Activated naive CD8-positive, alpha-beta T cell (primary cell): Measurements from ENCODE around the gene IKZF1.

Source experiments
- H3K27ac Mint-ChIP-seq: one replicate; pipeline ENCODE4 v1.8.0; 2021; ENCODE audit warnings: mixed read lengths
- H3K27me3 Mint-ChIP-seq: one replicate; pipeline ENCODE4 v1.8.0; 2021; ENCODE audit warnings: mixed read lengths
- H3K36me3 Mint-ChIP-seq: one replicate; pipeline ENCODE4 v1.8.0; 2021; ENCODE audit warnings: mixed read lengths
- H3K4me1 Mint-ChIP-seq: one replicate; pipeline ENCODE4 v1.8.0; 2021; ENCODE audit warnings: low read depth, mixed read lengths
- H3K4me3 Mint-ChIP-seq: one replicate; pipeline ENCODE4 v1.8.0; 2021; ENCODE audit warnings: mild to moderate bottlenecking, mixed read lengths
- H3K9me3 Mint-ChIP-seq: one replicate; pipeline ENCODE4 v1.8.0; 2021; ENCODE audit warnings: low read depth, mixed read lengths

The IKZF1 gene

DNA sequence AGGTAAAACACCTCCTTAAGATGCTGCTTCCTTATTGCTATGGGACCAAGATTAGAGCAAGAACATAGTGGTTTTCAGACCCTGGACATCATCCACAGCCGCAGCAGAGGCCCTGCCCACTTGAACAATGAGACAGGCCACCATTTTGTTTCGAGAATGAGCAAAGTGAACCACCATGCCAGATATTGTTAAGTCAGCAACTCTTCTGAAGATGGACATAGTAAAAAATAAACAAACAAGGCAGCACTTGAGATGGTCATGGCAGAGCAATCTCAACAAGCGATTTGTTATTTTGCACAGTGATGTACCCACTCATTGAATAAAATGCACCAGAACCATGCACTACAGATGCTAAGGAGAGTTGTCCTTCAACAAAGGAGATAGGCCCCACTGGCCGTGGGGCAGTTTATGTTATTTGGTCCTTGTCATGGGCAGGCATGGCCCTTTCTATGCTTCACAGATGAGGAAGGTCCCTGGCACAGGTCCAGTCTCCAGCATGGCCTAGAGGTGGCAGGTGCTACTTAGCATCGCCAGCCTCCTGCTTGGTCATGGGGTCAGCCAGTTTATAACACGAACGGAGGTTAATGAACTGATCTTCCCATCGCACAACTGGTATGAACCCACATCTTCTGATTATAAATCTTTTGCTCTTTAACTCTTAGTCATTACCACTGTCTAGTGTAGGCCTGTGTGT, 44.1 kb downstream of the IKZF1 start:
- Mint-ChIP-seq H3K4me1 (peaks cover 95% of the 10 kb centered on the region), H3K36me3 (peaks cover 42% of the 10 kb centered on the region), H3K27ac (peak overlapping the region; percentile 95), H3K4me3 (peak overlapping the region; percentile 80), H3K9me3 (no peaks in the 10 kb centered on the region), H3K27me3 (no peaks in the 10 kb centered on the region)

DNA sequence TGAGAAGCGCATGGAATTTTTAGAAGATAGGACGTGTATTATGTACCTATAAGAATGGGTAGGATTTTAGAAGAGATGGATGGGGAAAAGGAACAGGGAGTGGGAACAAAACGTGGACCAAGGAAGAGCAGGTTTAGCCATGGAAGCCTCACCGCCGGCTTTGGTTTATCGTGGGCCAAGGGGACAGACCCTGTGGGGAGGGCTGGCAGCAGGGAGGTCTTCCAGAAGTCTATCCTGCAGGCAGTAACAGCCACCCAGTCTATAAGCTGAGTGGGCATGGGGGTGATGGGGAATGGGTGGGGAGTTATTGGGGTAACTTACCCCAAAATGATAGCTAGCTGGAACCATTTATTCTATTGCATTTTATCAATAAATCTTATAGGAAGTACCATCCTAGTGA, 44.9 kb downstream of the IKZF1 start:
- peaks cover 95% of the 10 kb centered on the region for H3K4me1 Mint-ChIP-seq
- H3K9me3 Mint-ChIP-seq = no peaks in the 10 kb centered on the region
- H3K27me3 Mint-ChIP-seq = no peaks in the 10 kb centered on the region
- H3K4me3 Mint-ChIP-seq = peak overlapping the region; percentile 80
- peak overlapping the region; percentile 95 for H3K27ac Mint-ChIP-seq
- peaks cover 41% of the 10 kb centered on the region for H3K36me3 Mint-ChIP-seq

DNA sequence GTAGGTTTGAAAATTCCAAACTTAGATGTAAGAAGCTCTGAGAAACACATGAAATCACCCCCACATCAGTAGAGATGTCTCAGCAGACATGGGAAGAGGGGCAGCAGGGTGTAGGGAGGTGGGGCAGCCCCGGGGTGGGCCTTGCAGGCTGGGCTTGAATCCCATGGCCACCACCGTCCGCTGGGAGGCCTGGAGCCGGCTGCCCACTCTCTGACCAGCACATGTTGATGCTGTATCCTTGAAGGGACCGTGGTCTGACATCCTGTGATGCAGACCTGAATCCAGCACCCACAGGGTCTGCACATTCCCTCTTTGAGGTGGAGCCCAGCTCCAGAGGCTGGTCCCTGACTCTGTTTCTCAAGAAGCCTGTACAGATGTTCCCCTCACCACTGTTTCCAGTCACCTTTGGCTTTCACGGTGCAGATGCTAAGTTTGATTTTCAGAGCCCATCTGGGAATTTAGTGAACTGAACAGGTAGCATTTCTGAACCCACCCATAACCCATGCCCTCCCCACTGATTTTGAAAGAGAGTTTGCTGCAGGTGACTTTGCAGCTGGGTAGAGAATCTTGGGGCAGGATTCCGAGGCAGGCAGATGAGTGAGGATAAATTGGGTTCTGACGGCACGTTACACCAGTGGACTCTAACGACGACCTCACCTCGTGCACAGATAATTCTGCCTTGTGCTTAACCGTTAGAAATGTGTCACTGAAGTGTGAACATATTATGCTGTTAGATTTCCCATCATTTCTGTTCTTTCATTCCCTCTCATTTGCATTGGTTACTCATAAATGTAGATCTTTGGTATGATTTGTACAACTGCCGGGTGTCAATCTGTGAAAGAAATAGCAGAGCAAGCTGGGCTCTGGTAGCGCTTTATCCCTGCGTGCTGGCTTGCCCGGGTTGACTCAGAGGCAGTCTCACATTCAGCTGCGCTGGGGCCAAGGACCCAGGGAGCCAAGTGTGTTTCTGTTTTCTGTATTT, 45.7 kb downstream of the IKZF1 start:
- H3K9me3 Mint-ChIP-seq = no peaks in the 10 kb centered on the region
- peak overlapping the region; percentile 95 for H3K27ac Mint-ChIP-seq
- peaks cover 98% of the 10 kb centered on the region for H3K4me1 Mint-ChIP-seq
- H3K27me3 Mint-ChIP-seq = no peaks in the 10 kb centered on the region
- peak overlapping the region; percentile 65 for H3K4me3 Mint-ChIP-seq
- H3K36me3 Mint-ChIP-seq = peaks cover 41% of the 10 kb centered on the region

DNA sequence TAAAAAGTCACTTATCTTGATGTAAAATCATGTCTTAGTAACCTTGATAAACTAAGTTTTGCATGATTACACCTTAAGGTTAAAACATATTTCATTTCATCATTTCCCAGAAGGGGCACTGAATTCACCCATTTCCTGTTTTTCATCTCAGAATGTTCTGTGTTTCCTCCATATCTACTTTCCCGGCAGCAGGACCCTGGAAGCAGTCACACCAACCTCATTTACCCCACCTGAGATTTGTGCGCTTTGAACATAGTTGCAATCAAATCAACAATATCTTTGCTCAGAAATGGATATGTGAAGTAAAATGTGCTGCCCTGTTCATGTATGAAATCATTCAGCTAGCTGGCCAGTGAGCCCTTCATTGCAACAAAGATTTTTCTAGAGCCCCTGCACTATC, 46.8 kb downstream of the IKZF1 start:
- Mint-ChIP-seq H3K4me1 (peaks cover 97% of the 10 kb centered on the region), H3K27me3 (no peaks in the 10 kb centered on the region), H3K36me3 (peaks cover 37% of the 10 kb centered on the region), H3K27ac (peak overlapping the region; percentile 95), H3K9me3 (no peaks in the 10 kb centered on the region), H3K4me3 (peak overlapping the region; percentile 65)

DNA sequence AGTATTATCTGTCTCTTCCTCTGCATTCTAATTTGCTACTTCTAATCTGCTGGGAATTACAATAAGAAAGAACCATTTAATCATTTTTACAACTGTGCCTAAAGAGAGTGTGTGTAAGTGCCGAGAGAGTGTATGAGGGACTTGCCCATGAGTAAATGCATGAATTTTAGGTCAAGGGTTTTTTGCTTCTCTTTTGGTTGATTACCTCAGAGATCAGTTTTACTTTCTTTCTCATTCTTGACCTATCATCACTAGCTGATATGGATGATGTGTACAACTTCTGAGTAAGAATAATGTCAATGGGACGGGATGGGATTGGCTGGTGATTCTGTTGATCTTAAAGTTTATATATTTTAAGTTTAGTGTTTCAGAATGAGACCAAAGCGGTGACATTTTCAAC, 47.8 kb downstream of the IKZF1 start:
- Mint-ChIP-seq H3K27ac (peak overlapping the region; percentile 95), H3K4me1 (peaks cover 97% of the 10 kb centered on the region), H3K4me3 (peak overlapping the region; percentile 65), H3K27me3 (no peaks in the 10 kb centered on the region), H3K9me3 (no peaks in the 10 kb centered on the region), H3K36me3 (peaks cover 36% of the 10 kb centered on the region)

DNA sequence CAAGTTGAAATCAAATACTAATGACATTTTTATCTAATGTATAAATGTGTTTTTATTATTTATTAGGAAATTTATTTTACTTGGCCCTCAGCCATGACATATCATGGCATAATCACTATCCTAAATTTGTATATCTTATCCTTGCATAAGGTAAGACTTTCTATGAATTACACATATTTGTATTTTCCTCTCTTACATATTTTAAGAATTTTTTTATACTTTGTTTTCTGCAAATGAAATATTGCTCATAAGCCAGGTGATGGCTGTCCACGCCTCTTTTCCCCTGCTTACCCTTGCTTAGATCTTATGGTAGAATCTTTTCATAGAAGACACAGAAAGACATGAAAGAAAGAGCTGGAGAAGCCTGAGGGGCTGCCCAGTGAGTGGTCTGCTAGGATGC, 48.2 kb downstream of the IKZF1 start:
- no peaks in the 10 kb centered on the region for H3K9me3 Mint-ChIP-seq
- H3K4me1 Mint-ChIP-seq = peaks cover 97% of the 10 kb centered on the region
- peaks cover 36% of the 10 kb centered on the region for H3K36me3 Mint-ChIP-seq
- no peaks in the 10 kb centered on the region for H3K27me3 Mint-ChIP-seq
- H3K27ac Mint-ChIP-seq = peak overlapping the region; percentile 95
- H3K4me3 Mint-ChIP-seq = peak overlapping the region; percentile 75

DNA sequence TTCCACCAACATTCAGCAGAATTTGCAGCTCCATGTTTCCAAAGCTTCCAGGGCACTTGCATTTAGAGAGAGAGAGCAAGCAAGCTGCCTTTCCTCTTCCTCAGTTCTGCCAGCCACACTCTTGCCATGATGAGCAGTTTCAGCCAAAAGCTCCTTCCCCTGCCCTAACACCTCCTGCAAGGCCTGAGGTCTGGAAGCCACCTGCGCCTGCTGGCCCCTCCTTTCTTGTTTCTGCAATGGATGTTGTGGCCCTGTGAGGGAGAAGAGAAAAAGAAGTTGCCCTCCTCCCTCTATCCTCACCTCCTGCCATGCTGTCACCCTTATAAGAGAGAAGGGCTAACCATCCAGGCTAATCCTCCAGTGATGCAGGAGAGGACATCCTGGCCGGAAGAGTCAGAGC, 48.7 kb downstream of the IKZF1 start:
- no peaks in the 10 kb centered on the region for H3K9me3 Mint-ChIP-seq
- H3K36me3 Mint-ChIP-seq = peaks cover 36% of the 10 kb centered on the region
- H3K27me3 Mint-ChIP-seq = no peaks in the 10 kb centered on the region
- peak overlapping the region; percentile 75 for H3K4me3 Mint-ChIP-seq
- H3K27ac Mint-ChIP-seq = peak overlapping the region; percentile 95
- peaks cover 97% of the 10 kb centered on the region for H3K4me1 Mint-ChIP-seq

DNA sequence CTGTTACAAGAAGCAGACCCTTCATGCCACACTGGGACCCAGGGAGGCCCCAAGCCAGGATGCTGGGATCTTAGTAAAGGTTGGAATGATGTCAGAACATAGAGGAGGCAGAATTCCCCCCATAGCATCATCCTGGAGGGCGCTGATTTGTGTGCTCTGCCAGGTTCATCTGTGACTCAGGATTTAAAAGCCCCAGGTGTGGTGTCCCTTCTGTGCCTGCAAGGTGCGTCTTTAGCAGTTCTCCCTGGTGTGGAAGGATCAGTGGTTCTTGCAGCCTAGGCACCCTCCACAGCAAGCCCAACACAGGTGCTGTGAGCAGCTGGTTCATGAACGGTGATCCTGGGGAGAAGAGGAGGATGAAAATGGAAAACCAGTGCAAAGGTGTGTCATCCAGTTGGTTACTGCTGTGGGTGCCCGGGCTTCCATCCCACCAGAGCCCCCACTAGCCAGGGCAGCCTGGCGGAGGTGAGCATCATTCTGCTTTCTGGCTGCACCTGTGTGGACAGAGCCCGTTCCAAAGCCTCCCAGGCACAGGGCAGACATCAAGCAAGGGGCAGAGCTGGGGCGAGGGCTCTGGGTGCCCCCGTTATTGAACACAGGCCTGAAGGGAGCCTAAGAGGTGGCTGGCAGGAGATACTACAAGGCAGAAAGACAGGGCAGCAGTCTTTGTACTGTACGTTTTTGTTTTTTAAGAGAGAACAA, 49.5 kb downstream of the IKZF1 start:
- peaks cover 31% of the 10 kb centered on the region for H3K36me3 Mint-ChIP-seq
- H3K9me3 Mint-ChIP-seq = no peaks in the 10 kb centered on the region
- peak overlapping the region; percentile 75 for H3K4me3 Mint-ChIP-seq
- H3K4me1 Mint-ChIP-seq = peaks cover 96% of the 10 kb centered on the region
- H3K27ac Mint-ChIP-seq = peak overlapping the region; percentile 95
- H3K27me3 Mint-ChIP-seq = no peaks in the 10 kb centered on the region

DNA sequence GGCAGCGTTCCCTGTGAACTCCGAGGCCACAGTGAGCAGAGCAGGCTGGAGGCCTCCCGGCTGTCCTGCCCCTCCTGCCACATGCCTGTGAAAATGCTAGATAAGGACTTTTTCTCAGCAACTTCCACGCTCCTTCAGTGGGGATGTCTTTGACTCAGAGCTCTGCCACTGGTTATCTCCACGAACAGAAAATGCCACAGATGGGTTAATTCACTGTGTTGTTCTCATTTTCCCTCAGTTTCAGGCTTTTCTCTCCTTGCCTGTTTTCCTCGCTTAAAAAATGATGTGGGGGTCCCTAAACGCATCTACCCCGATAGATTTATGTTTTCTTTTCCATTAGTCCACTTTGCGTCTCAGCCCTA, 51.3 kb downstream of the IKZF1 start:
- H3K4me3 Mint-ChIP-seq = peak overlapping the region; percentile 77
- H3K36me3 Mint-ChIP-seq = peaks cover 36% of the 10 kb centered on the region
- H3K27me3 Mint-ChIP-seq = no peaks in the 10 kb centered on the region
- peak overlapping the region; percentile 100 for H3K27ac Mint-ChIP-seq
- peaks cover 95% of the 10 kb centered on the region for H3K4me1 Mint-ChIP-seq
- H3K9me3 Mint-ChIP-seq = no peaks in the 10 kb centered on the region

DNA sequence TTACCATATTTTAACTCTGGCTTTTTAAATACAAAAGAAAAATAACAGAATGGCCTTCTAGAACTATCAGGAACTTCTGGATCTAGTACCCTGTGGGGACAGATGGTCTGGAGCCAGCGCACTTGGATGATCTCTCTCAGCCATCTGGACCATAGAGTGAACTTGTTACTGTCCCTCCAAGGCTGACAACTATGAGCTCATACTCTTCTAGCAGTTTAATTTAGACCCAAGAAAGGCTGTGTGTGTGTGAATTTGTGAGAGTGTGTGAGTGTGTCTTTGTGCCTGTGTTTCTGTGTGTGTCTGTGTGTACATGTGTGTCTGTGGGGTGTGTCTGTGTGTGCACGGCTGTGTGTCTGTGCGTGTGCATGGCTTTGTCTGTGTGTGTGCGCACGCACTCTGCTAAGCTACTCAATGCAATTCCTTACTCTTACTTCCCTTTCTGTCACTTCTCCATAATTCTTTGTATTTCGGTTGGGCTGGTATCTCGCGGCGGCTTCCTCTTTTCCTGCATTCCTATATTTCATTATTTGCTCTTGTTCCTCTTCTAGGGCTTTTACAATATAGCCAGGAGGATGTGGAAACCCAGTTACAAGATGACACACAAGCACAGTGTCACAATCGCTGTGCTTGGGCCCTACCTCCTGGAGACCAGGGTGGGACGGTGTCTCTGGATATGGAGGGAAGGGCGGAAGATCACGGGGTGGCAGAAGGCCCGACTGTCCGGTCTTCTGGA, 51.9 kb downstream of the IKZF1 start:
- peak overlapping the region; percentile 100 for H3K27ac Mint-ChIP-seq
- H3K27me3 Mint-ChIP-seq = no peaks in the 10 kb centered on the region
- H3K9me3 Mint-ChIP-seq = no peaks in the 10 kb centered on the region
- H3K4me3 Mint-ChIP-seq = peak overlapping the region; percentile 77
- H3K4me1 Mint-ChIP-seq = peaks cover 95% of the 10 kb centered on the region
- peaks cover 40% of the 10 kb centered on the region for H3K36me3 Mint-ChIP-seq

DNA sequence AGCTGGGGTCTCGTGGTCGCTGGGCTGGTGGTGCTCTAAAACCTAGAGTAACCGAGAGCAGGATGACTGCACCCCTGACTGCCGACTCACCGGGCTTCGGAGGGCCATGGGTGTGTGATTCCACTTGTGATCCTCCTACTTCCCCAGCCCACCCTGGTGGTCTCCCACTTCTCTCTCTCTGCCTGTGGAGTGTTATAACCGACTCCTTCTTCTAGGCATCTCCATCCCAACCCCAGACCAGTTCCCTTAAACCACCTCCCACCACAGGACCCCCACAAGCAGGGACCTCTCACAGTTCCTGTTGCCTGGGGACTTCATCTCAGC, 52.4 kb downstream of the IKZF1 start:
- no peaks in the 10 kb centered on the region for H3K9me3 Mint-ChIP-seq
- H3K36me3 Mint-ChIP-seq = peaks cover 40% of the 10 kb centered on the region
- peak overlapping the region; percentile 100 for H3K27ac Mint-ChIP-seq
- H3K4me3 Mint-ChIP-seq = peak overlapping the region; percentile 77
- H3K27me3 Mint-ChIP-seq = no peaks in the 10 kb centered on the region
- peaks cover 95% of the 10 kb centered on the region for H3K4me1 Mint-ChIP-seq

DNA sequence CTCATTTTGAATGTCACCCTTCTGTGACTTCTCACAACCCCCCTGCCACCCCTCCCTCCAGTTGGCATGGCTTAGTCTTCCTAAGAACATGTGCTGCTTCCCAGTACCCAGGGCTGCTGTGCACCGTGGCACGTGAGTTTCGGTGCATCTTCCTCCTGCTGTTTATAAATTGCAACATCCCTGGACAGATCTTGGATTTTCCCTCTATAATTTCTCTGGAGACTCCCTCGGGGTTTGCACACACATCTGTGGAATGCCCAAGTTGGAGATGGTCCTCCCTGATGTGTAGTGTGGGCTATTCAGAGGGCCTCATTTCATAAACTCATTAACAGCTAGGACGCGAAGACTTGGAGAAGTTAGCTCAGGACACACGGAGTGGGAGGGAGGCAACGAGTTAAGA, 52.9 kb downstream of the IKZF1 start:
- Mint-ChIP-seq H3K4me3 (peak overlapping the region; percentile 77), H3K27me3 (no peaks in the 10 kb centered on the region), H3K27ac (peak overlapping the region; percentile 100), H3K36me3 (peaks cover 41% of the 10 kb centered on the region), H3K9me3 (no peaks in the 10 kb centered on the region), H3K4me1 (peaks cover 96% of the 10 kb centered on the region)

DNA sequence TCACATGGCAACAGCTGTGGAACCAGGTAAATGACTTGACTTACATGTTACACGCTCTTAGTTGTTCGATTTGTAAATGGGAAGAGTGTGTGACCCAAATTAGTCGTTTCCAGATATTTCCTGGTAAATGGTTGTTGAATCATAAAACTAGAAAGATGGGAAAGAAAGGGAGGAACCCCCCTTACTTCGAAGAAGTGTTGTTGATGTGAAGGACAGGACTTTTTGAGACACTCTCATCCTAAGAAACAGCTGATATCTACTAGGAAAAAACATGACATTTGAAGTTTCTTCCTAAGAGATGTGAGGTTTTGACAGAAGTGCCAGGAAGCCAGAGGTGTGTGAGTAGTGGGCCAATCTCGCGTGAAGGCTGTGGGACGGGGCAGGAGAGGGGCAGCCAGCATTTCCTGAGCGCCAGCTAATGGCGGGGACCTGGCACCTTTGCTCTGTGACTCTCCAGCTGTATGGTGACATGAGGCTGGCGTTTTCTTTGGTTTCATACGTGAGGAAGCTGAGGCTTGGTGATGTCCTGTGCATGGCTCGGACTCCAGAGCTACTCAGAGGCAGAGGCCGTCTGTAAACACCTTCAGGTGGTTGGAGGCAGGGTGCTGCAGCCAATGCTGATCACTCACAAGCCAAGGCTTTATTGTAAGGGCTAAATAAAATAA, 53.7 kb downstream of the IKZF1 start:
- Mint-ChIP-seq H3K4me1 (peaks cover 98% of the 10 kb centered on the region), H3K9me3 (no peaks in the 10 kb centered on the region), H3K36me3 (peaks cover 48% of the 10 kb centered on the region), H3K27ac (peak overlapping the region; percentile 100), H3K4me3 (peak overlapping the region; percentile 77), H3K27me3 (no peaks in the 10 kb centered on the region)

DNA sequence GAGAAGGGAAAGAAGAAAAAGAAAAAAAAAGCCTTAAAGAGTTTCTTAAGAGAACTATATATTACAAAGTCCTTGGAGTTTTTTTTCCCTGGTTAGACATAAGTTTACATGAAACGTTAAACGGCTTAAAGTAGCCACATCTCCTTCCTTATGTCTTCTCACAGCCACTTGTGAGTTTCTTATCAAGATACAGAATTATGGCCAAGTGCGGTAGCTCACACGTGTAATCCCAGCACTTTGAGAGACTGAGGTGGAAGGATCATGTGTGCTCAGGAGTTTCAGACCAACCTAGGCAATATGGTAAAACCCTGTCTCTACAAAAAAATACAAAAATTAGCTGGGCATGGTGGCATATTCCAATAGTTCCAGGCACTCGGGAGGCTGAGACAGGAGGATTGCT, 54.3 kb downstream of the IKZF1 start:
- Mint-ChIP-seq H3K4me1 (peaks cover 98% of the 10 kb centered on the region), H3K36me3 (peaks cover 48% of the 10 kb centered on the region), H3K4me3 (peak overlapping the region; percentile 77), H3K27ac (peak overlapping the region; percentile 100), H3K27me3 (no peaks in the 10 kb centered on the region), H3K9me3 (no peaks in the 10 kb centered on the region)
